SH-SY5Y (cell line): Measurements from ENCODE around the gene IPO4.

ENCODE experiments used
- GATA2 ChIP-seq: IDR thresholded peaks from 2 replicates; pipeline ENCODE4 v1.6.1; 2011; ENCODE audit warnings: mild to moderate bottlenecking, low read depth, low read length
- GATA3 ChIP-seq: IDR thresholded peaks from 2 replicates; pipeline ENCODE4 v1.6.1; 2011; ENCODE audit warnings: low read depth, mild to moderate bottlenecking, low read length, moderate library complexity

GRCh38 chr14:24138396-24139271, 50.0 kb downstream of the IPO4 start:
- no peak for TF ChIP-seq GATA3
- TF ChIP-seq GATA2, result no peak
